ENCODE results near the gene EEF2K.

DNA sequence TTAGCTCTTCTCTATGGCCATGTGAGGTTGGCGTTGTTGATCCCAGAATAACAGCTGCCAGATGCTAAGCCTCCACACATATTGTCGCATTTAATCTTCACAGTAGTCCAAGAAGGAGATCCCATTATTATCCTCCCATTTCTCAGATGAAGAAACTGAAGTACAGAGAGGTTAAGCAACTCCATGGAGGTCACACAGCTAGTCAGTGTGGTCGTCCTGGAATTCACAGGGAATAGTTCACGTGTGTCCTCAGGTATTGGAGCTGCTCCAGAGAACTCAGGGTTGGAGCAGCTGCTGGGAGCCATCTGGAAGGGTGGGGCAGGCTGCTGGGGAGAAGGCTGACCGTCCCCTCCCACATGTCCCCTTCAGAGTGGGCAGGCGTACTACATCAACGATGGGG, 24.2 kb upstream of the EEF2K start:
- TF ChIP-seq CTCF (IDR thresholded peaks at IDR 0.05) (no peak), POLR2AphosphoS5 (IDR thresholded peaks at IDR 0.05) (no peak)
